AG10803 (cell line): ENCODE measurements around the gene BMAL1.

ENCODE experiments used
- DNase-seq: peaks from one replicate; pipeline ENCODE4 v3.0.0; 2010; ENCODE audit warnings: low read depth
- H3K4me3 ChIP-seq: 2 replicates; pipeline ENCODE4 v1.5.1; 2011; ENCODE audit warnings: mild to moderate bottlenecking, low read length, control low read depth
- CTCF ChIP-seq: conservative IDR thresholded peaks from 2 replicates; pipeline ENCODE4 v1.5.1; 2011; ENCODE audit warnings: mild to moderate bottlenecking, low read length, control low read depth, inconsistent platforms

The BMAL1 gene

GRCh38 chr11:13304655-13305335 is 27.2 kb downstream of the BMAL1 start:
- TF ChIP-seq CTCF: no peak
- DNase-seq: no peak
- H3K4me3 ChIP-seq: no peak overlapping the region

GRCh38 chr11:13308704-13309103 is 31.1 kb downstream of the BMAL1 start:
- no peak overlapping the region for H3K4me3 ChIP-seq
- DNase-seq: no peak
- TF ChIP-seq CTCF: no peak

GRCh38 chr11:13309156-13309555 is 31.6 kb downstream of the BMAL1 start:
- H3K4me3 ChIP-seq: no peak overlapping the region
- TF ChIP-seq CTCF: no peak
- no peak for DNase-seq

GRCh38 chr11:13310443-13310842 is 32.9 kb downstream of the BMAL1 start:
- TF ChIP-seq CTCF: no peak
- no peak overlapping the region for H3K4me3 ChIP-seq
- DNase-seq: no peak

GRCh38 chr11:13311570-13311969 is 34.0 kb downstream of the BMAL1 start:
- no peak for DNase-seq
- no peak for TF ChIP-seq CTCF
- no peak overlapping the region for H3K4me3 ChIP-seq

- DNase-seq: no peak
- TF ChIP-seq CTCF: no peak
- H3K4me3 ChIP-seq: no peak overlapping the region
These were observed 35.6 kb downstream of the BMAL1 start for GRCh38 chr11:13313005-13313819.
